GM19351 (cell line): ENCODE measurements around the gene ZSWIM1.

Experiments used
- ATAC-seq: cut with Tn5 transposase; IDR thresholded peaks from one replicate; pipeline ENCODE4 v1.9.1; 2021; ENCODE audit warnings: mild to moderate bottlenecking, moderate library complexity; ENCODE audit not compliant: unreplicated experiment

ZSWIM1 gene

DNA sequence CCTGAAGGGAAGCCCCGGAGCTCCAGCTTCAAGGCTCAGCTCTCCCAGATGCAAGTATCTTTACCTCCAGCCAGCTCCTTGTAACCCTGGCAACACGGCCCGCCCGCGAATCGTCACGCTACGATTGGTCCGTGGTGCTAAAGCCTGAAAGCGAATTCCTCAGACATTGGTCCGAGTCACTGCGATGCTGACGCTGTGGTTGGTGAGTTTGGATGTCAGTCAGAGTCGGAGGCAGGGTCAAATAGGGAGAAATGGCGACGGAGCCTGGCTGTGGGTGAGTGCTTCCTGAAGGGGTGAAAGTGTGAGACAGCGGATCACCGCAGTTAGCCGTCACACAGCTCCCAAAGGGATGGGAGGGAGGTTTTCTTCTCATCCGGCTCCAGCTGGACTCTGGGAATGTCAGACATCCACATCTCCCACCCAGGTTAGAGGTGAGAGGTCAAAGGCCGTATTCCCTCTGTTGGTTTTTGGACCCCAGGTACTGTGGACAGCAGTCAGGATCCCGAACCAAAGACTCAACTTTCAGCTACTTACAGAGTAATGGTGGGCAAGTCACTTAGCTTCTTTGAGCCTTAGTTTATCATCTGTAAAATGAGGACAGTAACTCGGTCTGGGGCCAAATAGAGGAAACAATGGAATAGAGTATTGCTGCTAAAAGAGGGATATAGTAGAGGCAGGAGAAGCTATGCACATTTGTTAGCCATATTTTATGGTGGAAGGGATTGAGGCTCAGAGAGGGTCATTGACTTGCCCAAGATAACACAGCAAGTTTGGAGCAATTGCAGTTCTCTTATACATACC, at the start of gene ZSWIM1:
Gene ZSWIM1 (plus strand): TSS at position 240 of the 801 bp plus-strand sequence. CDS start 1,366 bp downstream, outside the sequence.
- ATAC-seq = peak; percentile 98

DNA sequence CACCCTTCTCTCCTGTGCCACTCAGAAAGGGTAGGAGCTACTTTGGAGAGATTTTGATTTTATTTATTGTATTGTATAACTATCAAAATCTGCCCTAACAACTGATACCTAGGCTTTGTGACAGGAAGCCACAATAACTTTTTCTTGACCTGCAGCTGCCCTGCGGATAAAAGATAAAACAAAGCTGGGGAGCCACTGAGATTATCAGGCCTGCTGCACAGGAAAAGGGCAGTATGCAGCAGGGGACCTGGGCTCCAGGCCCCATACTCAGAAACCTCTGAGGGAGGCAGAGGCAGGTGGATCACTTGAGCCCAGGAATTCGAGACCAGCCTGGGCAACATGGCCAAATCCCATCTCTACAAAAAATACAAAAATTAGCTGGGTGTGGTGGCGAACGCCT, 48.4 kb upstream of the ZSWIM1 start:
- ATAC-seq = no peak

DNA sequence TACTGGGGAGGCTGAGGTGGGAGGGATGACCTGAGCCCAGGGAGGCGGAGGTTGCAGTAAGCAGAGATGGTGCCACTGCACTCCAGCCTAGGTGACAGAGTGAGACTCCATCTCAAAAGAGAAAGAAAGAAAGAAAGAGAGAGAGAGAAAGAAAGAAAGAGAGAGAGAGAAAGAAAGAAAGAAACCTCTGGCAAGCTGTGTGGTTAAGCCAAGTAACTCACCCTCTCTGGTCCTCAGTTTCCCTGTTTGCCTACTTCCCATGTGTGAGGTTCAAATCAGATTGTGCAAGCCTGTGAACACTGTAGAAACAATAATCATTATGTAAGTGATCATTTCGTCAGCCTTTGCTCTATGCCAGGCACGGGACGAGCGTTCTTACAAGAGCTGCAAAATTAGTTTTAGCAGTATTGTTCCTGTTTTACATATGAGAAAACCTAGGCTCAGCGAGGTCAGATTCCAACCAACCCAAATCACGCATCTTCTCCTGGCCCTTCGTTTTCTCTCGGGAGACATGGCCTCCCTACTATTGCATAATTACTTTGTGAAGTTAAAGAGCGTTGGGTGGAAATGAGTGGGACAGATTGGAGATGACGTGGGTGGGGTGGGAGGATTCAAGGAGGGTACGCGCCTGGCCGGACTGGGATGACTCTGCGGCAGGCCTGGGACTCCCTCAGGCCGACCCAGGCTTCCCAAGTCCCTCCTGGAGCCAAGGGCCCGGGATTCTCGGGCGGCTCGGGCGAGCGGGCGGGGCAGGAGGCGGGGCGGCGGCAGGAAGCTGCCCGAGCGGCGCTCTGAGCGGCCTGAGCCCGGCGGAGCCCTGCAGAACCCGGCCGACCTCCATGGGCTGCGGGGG, 47.8 kb upstream of the ZSWIM1 start, which contains the start of gene SNX21:
Gene SNX21 (plus strand): TSS at position 770 of the 853 bp plus-strand sequence. CDS start 121 bp downstream, outside the sequence.
- no peak for ATAC-seq

- no peak for ATAC-seq
These were observed 46.9 kb upstream of the ZSWIM1 start for GRCh38 chr20:45833883-45834796.

DNA sequence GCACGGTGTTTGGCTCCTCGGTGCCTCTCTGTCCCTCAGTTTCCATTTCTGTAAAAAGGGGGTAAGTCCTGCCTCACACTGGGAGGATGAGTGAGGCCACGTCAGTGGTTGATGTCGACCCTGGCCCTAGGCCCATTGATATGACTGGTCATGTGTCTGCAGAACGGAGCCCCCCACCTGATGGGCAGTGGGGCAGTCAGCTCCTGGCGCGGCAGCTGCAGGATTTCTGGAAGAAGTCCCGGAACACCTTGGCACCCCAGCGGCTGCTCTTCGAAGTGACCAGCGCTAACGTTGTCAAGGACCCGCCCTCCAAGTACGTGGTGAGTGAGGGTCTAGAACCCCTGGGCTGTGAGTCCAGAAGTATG, 46.2 kb upstream of the ZSWIM1 start:
- ATAC-seq = no peak

GRCh38 chr20:45835329-45835765, 45.7 kb upstream of the ZSWIM1 start:
- no peak for ATAC-seq

- no peak for ATAC-seq
These were observed 45.2 kb upstream of the ZSWIM1 start for GRCh38 chr20:45835825-45836224.

DNA sequence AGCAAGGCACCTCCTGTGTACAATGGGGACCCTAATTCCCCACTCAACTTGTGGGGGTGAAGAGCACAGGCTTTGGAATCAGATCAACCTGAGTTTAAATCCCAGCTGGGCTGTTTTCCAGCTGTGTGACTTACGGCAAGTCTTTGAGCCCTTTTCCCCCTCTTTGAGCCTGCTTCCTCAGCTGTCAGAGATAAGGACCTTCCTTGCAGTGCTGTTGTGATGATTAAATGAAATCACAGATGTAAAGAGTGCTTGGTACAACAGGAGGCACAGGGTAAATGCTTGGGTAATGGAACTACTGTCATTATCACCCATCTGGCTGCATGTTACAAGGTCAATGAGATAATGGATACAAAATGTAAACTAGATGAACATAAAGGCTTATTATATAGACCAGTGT, 44.2 kb upstream of the ZSWIM1 start:
- ATAC-seq = no peak

GRCh38 chr20:45840700-45841198, 40.3 kb upstream of the ZSWIM1 start:
- no peak for ATAC-seq

DNA sequence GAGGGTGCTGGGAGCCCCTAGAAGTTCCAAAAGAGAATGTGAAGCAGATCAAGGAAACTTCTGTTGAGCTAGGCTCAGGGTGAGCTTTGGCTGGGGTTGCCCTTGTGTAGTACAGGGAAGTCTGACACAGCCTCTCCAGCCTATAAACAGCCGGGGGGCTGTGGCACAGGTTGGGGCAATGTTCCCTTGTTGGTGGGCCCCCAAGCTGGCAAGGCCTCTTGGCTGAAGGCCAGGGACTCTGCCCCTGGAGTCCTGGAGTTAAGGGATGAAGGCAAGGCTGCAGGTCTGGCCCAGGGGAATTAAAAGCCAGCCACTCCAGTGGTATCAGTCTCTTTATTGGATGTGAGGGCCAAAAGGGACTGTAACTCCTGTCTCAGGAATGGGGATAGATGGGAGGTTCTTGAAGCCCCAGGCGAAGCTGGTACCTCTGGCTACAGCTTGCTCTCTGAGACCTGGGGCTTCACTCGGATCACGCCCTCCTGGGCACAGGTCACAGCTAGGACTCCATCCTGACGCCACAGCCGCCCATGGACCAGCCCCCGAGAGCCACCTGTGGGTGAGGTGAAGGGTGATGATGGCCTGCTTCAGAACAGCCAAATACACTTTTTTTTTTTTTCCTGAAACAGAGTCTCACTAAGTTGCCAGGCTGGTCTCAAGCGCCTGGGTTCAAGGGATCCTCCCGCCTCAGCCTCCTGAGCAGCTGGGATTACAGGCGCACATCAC, 39.5 kb upstream of the ZSWIM1 start:
- ATAC-seq = no peak

DNA sequence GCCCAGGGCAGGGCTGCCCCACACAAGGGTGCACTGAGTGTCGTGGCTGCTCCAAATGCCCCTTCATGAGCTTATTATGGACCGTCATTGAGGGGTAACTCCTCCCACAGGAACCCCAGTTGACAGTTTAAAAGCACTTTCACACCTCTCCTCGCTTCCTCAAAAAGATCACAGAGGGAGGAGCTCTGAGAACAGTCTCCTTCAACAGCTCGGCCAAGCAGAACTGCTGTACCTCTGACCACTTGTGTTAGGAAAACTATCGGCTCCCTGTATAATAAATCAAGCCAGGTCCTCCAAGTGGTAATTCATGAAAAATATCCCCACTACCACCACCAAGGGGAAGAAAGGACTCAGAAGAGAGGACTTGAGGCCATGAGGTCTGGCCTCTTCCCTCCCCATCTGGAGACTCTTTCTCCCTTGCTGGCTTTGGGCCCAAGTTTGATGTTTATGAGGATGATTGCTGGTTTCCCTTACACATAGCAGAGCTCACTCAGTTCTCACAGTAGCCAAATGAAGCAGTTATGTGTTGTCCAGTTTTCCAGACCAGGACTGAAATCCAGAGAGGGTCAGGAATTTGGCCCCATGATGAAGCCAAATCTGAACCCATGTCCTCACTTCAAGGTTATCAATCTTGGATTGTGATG, 38.7 kb upstream of the ZSWIM1 start:
- peak; percentile 84 for ATAC-seq

- ATAC-seq = no peak
These were observed 37.5 kb upstream of the ZSWIM1 start for GRCh38 chr20:45843506-45843905.

- no peak for ATAC-seq
These were observed 35.6 kb upstream of the ZSWIM1 start for GRCh38 chr20:45845452-45845851.

- no peak for ATAC-seq
These were observed 32.6 kb upstream of the ZSWIM1 start for GRCh38 chr20:45848421-45848820.

GRCh38 chr20:45848969-45849582, 32.0 kb upstream of the ZSWIM1 start:
- ATAC-seq = no peak

GRCh38 chr20:45850238-45850637, 30.8 kb upstream of the ZSWIM1 start:
- ATAC-seq = no peak

DNA sequence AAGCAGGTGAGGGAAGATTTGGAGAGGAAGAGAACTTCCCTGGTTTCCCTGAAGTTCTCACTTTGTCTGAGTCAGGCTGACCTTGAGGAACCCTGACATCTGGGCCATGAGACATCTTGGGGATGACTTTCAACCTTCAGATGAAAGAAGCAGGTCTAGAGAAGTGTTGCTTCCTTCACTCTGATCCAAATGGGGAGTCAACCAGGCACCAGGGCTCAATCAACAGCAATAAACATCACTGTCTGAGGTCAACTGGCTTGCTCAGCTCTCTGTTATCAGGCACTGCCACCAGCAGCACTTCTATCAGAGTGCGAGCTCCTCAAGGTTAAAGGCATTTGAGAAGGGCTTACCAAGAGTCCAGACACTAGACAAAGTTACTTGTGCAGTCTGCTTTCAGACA, 30.1 kb upstream of the ZSWIM1 start:
- no peak for ATAC-seq

DNA sequence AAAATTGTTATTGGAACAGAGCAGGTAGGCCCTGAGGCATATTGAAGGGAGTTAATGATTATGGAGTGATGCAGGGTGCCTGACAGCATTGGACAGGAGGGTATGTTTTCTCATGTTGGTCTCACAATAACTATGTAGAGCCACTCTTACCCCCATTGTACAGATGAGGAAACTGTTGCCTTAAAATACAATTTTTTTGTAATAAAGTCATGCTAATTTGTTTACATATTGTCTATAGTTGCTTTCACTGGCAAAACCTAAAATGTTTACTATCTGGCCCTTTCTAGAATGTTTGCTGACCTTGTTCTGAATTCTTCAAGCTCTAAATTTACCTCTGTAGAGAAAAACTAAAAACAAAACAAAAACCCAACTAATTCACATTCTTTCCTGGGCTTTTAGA, 29.5 kb upstream of the ZSWIM1 start:
- ATAC-seq = no peak

GRCh38 chr20:45852326-45852725, 28.7 kb upstream of the ZSWIM1 start:
- ATAC-seq = no peak
